Cardiac muscle cell (in vitro differentiated cells and primary cell): ENCODE data around the gene ZNF878. TPM values are rescaled to one million over a fixed set of nuclear protein-coding genes. Genes with fewer than 3 reads are reported as not detected.

Experiments
- DNase-seq, 2 donors: peaks; one replicate each; pipeline versions ENCODE4 v3.0.0 to v3.0.0-alpha.2; 2010 to 2017; ENCODE audit warnings: low read depth in 1 of 2, low spot score in 1 of 2
- H3K27ac ChIP-seq: fragments of 200-600 bp; sonication (generic); 2 replicates; pipeline ENCODE4 v1.5.1; 2016
- H3K27me3 ChIP-seq: fragments of 200-600 bp; sonication (generic); 2 replicates; pipeline ENCODE4 v1.6.0; 2016; ENCODE audit warnings: control low read depth
- H3K36me3 ChIP-seq: fragments of 200-600 bp; sonication (generic); 2 replicates; pipeline ENCODE4 v1.5.1; 2016; ENCODE audit warnings: control low read depth
- H3K4me1 ChIP-seq: fragments of 200-600 bp; sonication (generic); 2 replicates; pipeline ENCODE4 v1.8.1; 2017; ENCODE audit warnings: low read depth, mild to moderate bottlenecking, mixed run types
- H3K4me3 ChIP-seq: fragments of 200-600 bp; sonication (generic); 2 replicates; pipeline ENCODE4 v1.5.1; 2016; ENCODE audit warnings: mild to moderate bottlenecking
- H3K9me3 ChIP-seq: fragments of 200-600 bp; sonication (generic); 2 replicates; pipeline ENCODE4 v1.5.1; 2017; ENCODE audit warnings: low read depth, mild to moderate bottlenecking, control low read depth
- CTCF ChIP-seq: IDR thresholded peaks from 2 replicates; pipeline ENCODE4 v1.5.1; 2012; ENCODE audit warnings: low read depth, mild to moderate bottlenecking, low read length
- polyA plus RNA-seq: library from polyadenylated mRNA; unstranded; fragments of >200 nt; fragmentation: Nextera tagmentation; extraction: Ambion mirVana; gene quantifications from 2 replicates; pipeline ENCODE4 v1.2.1, GENCODE V29; 2016
- total RNA-seq: library from RNA; depleted of rRNA; stranded (reverse); fragments of >200 nt; gene quantifications from 2 replicates; pipeline ENCODE4 v1.2.3, GENCODE V29; 2016

Gene ZNF878
- total and polyA plus RNA-seq, 2 experiments from 2014 or later: 1.0 TPM; not detected in 1

- TF ChIP-seq CTCF: no peak
- Histone ChIP-seq H3K27me3 (no peaks in the 10 kb centered on the region), H3K27ac (no peak overlapping the region), H3K4me1 (no peaks in the 10 kb centered on the region), H3K4me3 (no peak overlapping the region), H3K36me3 (peaks cover 54% of the 10 kb centered on the region), H3K9me3 (peaks cover 13% of the 10 kb centered on the region)
- no peak for DNase-seq
Observed at GRCh38 chr19:12075538-12076139, 22.9 kb upstream of the ZNF878 start.

GRCh38 chr19:12064590-12065538, 12.1 kb upstream of the ZNF878 start, which contains the start of gene ZNF844:
ZNF844 (plus strand) TSS chr19:12064731; CDS start chr19:12064874, 143 bp downstream.
- Histone ChIP-seq H3K4me3 (peak within 1 kb of the TSS; percentile 76), H3K36me3 (no peaks in the 10 kb centered on the region), H3K9me3 (no peaks in the 10 kb centered on the region), H3K27me3 (no peaks in the 10 kb centered on the region), H3K4me1 (no peaks in the 10 kb centered on the region), H3K27ac (peak within 1 kb of the TSS; percentile 89)
- DNase-seq: peak; percentile 94 to 96
- no peak for TF ChIP-seq CTCF

GRCh38 chr19:12055784-12056183, 3.0 kb upstream of the ZNF878 start:
- H3K4me3 ChIP-seq: no peak overlapping the region
- DNase-seq: no peak
- H3K4me1 ChIP-seq: no peaks in the 10 kb centered on the region
- no peaks in the 10 kb centered on the region for H3K36me3 ChIP-seq
- no peak for TF ChIP-seq CTCF
- no peak overlapping the region for H3K27ac ChIP-seq
- no peaks in the 10 kb centered on the region for H3K27me3 ChIP-seq
- H3K9me3 ChIP-seq: no peaks in the 10 kb centered on the region

- DNase-seq: no peak
- Histone ChIP-seq H3K36me3 (no peaks in the 10 kb centered on the region), H3K4me1 (no peaks in the 10 kb centered on the region), H3K27ac (peak overlapping the region; percentile 80), H3K9me3 (no peaks in the 10 kb centered on the region), H3K27me3 (no peaks in the 10 kb centered on the region), H3K4me3 (peak overlapping the region; percentile 68)
- no peak for TF ChIP-seq CTCF
Observed at GRCh38 chr19:12052091-12052496, 667 bp downstream of the ZNF878 start.

- Histone ChIP-seq H3K36me3 (peaks cover 7% of the 10 kb centered on the region), H3K4me1 (no peaks in the 10 kb centered on the region), H3K27me3 (no peaks in the 10 kb centered on the region), H3K4me3 (no peak overlapping the region), H3K27ac (no peak overlapping the region), H3K9me3 (peaks cover 5% of the 10 kb centered on the region)
- no peak for DNase-seq
- no peak for TF ChIP-seq CTCF
Observed at GRCh38 chr19:12047868-12048267, 4.9 kb downstream of the ZNF878 start.
